ENCODE results near the gene CPN1.

CPN1 gene

DNA sequence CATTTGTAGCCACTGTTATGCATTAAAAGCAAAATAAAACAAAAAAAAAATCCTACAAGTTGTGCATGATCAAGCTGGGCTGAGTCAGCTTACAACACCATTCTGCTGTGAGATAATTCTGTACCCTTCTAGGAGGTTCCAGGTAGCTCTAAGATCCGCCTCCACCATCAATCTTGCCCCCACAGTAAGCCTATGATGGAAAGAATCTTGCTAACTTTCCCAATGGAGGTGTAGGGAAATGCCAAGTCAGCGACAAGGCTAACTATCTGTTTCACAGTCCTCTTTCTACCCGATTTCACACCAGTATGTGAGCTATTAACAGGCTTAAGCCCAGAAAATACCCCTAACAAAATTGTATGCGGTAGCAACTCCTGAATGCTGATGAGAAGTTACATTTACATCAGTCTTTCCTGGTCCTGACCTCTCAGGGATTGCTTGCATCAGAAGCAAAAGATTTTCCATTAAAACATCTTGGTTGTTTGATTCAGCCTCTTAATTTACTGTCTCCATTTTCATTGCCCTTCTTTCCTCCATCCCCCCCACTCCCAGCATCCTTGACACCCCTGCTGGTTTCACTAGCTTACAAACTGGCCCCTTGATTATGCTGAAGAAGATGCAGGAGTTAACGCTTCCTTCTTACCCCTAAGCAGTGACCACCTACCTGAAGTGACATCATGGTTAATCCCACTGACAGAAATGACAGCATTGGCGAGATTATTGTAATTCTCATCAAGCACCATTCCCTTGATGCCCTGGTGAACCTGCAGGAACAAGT, 27.8 kb downstream of the CPN1 start:
- H3K27ac ChIP-seq, result no peak overlapping the region
- TF ChIP-seq ZFX (IDR thresholded peaks at IDR 0.05), result no peak
- TF ChIP-seq, protein P1, sequence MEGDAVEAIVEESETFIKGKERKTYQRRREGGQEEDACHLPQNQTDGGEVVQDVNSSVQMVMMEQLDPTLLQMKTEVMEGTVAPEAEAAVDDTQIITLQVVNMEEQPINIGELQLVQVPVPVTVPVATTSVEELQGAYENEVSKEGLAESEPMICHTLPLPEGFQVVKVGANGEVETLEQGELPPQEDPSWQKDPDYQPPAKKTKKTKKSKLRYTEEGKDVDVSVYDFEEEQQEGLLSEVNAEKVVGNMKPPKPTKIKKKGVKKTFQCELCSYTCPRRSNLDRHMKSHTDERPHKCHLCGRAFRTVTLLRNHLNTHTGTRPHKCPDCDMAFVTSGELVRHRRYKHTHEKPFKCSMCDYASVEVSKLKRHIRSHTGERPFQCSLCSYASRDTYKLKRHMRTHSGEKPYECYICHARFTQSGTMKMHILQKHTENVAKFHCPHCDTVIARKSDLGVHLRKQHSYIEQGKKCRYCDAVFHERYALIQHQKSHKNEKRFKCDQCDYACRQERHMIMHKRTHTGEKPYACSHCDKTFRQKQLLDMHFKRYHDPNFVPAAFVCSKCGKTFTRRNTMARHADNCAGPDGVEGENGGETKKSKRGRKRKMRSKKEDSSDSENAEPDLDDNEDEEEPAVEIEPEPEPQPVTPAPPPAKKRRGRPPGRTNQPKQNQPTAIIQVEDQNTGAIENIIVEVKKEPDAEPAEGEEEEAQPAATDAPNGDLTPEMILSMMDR (conservative IDR thresholded peaks at IDR 0.05), result no peak

DNA sequence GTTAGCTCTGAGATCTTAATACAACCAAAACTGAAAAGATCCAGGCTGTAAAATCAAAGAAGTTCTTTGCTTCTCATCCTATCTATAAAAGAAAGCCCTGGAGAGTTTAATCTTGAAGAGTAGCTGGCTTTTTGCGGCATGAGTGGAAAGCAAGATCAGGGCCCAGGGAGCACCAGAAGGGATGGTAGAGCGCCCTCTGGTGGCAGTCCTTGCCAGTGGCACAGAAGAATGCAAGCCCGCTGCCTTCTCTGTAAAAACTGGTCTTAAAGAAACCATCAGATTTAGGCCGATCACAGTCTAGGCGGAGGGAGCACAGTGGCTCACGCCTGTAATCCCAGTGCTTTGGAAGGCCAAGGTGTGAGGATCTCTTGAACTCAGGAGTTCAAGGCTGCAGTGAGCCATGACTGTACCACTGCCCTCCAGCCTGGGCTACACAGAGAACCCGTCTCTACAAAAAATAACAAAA, 35.6 kb downstream of the CPN1 start:
- no peak overlapping the region for H3K27ac ChIP-seq

DNA sequence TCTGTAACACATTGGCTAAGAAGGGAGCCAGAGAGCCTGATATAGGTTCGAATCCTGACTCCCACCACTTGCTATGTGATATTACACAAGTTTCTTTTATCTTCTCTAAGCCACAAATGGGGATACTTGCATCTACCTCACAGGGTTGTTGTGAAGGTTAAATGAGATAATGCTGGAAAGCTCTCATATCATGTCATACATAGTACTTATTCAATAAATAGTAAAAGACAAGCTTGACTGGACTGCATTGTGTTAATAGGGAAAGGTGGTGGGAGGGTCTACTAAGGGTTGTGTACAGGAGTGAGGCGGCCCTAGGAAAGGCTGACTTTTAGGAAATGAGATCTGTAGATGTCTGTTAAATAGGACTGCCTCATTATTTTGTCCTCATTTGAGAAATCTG, 36.1 kb downstream of the CPN1 start:
- no peak overlapping the region for H3K27ac ChIP-seq
- TF ChIP-seq, protein P1 (conservative IDR thresholded peaks at IDR 0.05), result no peak
- no peak for TF ChIP-seq ZFX (IDR thresholded peaks at IDR 0.05)

More for the DNA sequence above, 35.6 kb downstream of the CPN1 start:
- TF ChIP-seq, protein P1 (conservative IDR thresholded peaks at IDR 0.05), result peak; percentile 82
- TF ChIP-seq ZFX (IDR thresholded peaks at IDR 0.05), result no peak

DNA sequence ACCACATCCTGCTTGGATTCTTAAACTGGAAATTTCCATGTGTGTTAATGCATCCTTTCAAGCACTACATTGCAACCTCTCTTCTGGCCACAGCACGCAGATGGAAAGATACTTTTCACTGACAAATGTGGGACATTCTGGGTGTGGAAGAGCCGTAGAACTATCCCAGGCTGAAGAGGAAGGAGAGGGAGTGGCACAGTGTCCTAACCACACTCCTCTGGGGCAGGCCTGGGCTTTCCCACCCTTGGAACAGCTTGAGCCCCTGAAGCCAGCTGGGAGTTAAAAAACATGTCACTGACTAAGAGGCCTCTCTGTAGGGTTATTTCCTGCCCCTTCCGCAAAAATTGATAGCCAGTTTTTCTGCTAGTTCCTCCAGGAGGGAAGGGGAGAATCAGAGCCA, 37.9 kb downstream of the CPN1 start:
- TF ChIP-seq, protein P1 (conservative IDR thresholded peaks at IDR 0.05), result no peak
- TF ChIP-seq ZFX (IDR thresholded peaks at IDR 0.05), result no peak
- H3K27ac ChIP-seq, result no peak overlapping the region

DNA sequence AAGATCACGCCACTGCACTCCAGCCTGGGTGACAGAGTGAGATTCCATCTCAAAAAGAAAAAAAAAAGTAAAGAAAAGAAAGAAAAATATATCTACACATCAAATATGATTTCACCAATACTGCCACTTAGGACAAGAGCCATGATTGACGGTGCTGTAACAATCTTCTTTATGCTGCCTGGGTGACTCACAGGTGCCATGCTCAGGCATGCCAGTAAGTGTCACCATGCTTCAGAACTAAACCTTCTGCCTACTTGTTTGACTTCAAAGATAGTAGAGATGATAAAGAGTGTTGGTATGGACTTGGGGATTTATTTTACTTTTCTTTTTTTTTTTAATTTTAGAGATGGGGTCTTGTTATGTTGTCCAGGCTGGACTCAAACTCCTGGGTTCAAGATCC, 38.3 kb downstream of the CPN1 start:
- no peak overlapping the region for H3K27ac ChIP-seq

DNA sequence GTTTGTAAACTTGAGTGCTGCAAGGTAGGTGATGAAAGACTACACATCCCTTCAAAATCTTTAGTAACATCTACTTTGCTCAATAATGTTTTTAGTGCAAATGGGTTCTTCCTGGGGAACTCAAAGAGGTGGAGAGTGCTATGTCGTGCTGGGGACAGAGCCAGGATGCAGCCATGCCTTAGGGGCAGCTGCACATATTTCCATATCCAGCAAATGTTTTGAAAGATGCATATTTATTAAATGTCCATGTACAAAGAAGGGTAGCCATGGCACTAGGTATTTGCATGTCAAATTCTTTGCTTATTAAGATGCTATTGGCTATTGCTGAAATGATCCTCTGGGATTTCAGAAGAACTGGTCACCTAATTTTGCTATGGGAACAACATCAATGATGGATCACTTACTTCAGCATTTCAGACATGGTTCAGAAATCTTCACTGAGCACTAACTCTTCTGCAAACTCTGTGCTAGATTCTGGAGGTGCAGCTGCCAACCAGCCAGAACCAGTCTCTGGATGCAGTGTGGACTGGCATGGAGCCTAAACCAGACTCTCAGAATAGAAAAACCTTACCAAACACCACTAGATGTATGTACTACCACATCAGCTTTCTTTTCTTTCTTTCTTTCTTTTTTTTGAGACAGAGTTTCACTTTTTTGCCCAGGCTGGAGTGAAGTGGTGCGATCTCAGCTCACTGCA, 40.2 kb downstream of the CPN1 start:
- TF ChIP-seq ZFX (IDR thresholded peaks at IDR 0.05), result no peak
- TF ChIP-seq, protein P1 (conservative IDR thresholded peaks at IDR 0.05), result no peak

More for the DNA sequence above, 38.3 kb downstream of the CPN1 start:
- TF ChIP-seq ZFX (IDR thresholded peaks at IDR 0.05), result no peak
- TF ChIP-seq, protein P1 (conservative IDR thresholded peaks at IDR 0.05), result no peak; the same call in 1 of the 2 replicates

DNA sequence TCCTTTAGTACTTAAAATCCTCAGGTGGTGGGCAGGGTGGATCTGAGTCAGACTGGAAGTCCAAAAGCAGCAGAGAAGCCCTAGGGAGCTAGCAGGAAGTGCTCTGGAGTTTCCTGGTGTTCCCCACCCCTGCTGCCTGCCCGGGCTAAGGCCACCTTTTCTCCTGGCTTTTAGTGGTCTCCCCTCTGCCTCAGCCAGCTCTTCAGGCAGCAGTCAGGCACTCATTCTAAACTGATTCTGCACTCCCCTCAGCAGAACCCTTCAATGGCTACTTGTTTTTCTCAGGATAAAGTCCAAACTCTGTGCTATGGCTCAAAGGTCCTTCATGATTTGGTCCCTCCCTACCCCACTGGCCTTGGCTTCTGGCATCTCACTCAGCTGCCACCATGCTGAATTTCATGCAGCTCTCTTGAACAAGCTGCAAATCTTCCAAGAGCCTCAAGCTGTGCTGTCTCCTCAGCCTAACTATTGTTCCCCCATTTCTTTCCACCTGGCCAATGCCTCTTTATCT, 43.1 kb downstream of the CPN1 start:
- TF ChIP-seq ZFX (IDR thresholded peaks at IDR 0.05), result no peak
- no peak overlapping the region for H3K27ac ChIP-seq

More for the DNA sequence above, 40.2 kb downstream of the CPN1 start:
- H3K27ac ChIP-seq, result no peak overlapping the region
